HG03139 (cell line): ENCODE data around the gene EDEM1.
"Not testable (repeated sequence)": the region's sequence is repeated elsewhere in the genome, so short reads cannot be mapped to it uniquely, and the experiment has no call there.

Experiments used
- ATAC-seq: cut with Tn5 transposase; IDR thresholded peaks from one replicate; pipeline ENCODE4 v1.9.1; 2021; ENCODE audit not compliant: unreplicated experiment

The EDEM1 gene

GRCh38 chr3:5231074-5231473, 43.6 kb downstream of the EDEM1 start:
- no peak for ATAC-seq

GRCh38 chr3:5231487-5231886, 44.0 kb downstream of the EDEM1 start:
- no peak for ATAC-seq

GRCh38 chr3:5232570-5232969, 45.1 kb downstream of the EDEM1 start:
- ATAC-seq, result no peak

- ATAC-seq, result no peak
These were observed 45.5 kb downstream of the EDEM1 start for GRCh38 chr3:5233026-5233425.

- no peak for ATAC-seq
These were observed 48.1 kb downstream of the EDEM1 start for GRCh38 chr3:5235655-5236054.

- no peak for ATAC-seq
These were observed 51.0 kb downstream of the EDEM1 start for GRCh38 chr3:5238545-5238944.

GRCh38 chr3:5239602-5240001, 52.1 kb downstream of the EDEM1 start:
- ATAC-seq, result no peak

GRCh38 chr3:5240740-5241139, 53.2 kb downstream of the EDEM1 start:
- no peak for ATAC-seq

GRCh38 chr3:5242785-5243184, 55.3 kb downstream of the EDEM1 start:
- not testable (repeated sequence) for ATAC-seq

GRCh38 chr3:5245927-5246326, 58.4 kb downstream of the EDEM1 start:
- ATAC-seq, result no peak

GRCh38 chr3:5248822-5249221, 61.3 kb downstream of the EDEM1 start:
- no peak for ATAC-seq

GRCh38 chr3:5250467-5251195, 63.1 kb downstream of the EDEM1 start:
- no peak for ATAC-seq

GRCh38 chr3:5251196-5251583, 63.7 kb downstream of the EDEM1 start:
- ATAC-seq, result no peak

GRCh38 chr3:5252131-5252530, 64.6 kb downstream of the EDEM1 start:
- ATAC-seq, result no peak

GRCh38 chr3:5254281-5255048, 67.0 kb downstream of the EDEM1 start:
- no peak for ATAC-seq

- ATAC-seq, result no peak
These were observed 68.2 kb downstream of the EDEM1 start for GRCh38 chr3:5255404-5256344.

GRCh38 chr3:5258526-5258925, 71.0 kb downstream of the EDEM1 start:
- no peak for ATAC-seq

GRCh38 chr3:5260992-5261501, 73.5 kb downstream of the EDEM1 start:
- no peak for ATAC-seq

GRCh38 chr3:5262507-5262906, 75.0 kb downstream of the EDEM1 start:
- no peak for ATAC-seq

GRCh38 chr3:5264093-5264600, 76.6 kb downstream of the EDEM1 start:
- no peak for ATAC-seq
